Glutamatergic neuron (in vitro differentiated cells): Measurements from ENCODE around the gene FMOD. TPM values are rescaled to one million over a fixed set of nuclear protein-coding genes. Genes with fewer than 3 reads are reported as not detected.

Experiments
- DNase-seq: peaks from one replicate; pipeline ENCODE4 v3.0.0; 2022
- H3K27ac Mint-ChIP-seq: one replicate; pipeline ENCODE4 v1.8.0; 2020; ENCODE audit warnings: mild to moderate bottlenecking, mixed read lengths, inconsistent platforms; ENCODE audit not compliant: unreplicated experiment
- H3K27me3 Mint-ChIP-seq: one replicate; pipeline ENCODE4 v1.8.0; 2020; ENCODE audit warnings: mild to moderate bottlenecking, moderate library complexity, mixed read lengths, inconsistent platforms; ENCODE audit not compliant: unreplicated experiment
- H3K36me3 Mint-ChIP-seq: one replicate; pipeline ENCODE4 v1.8.0; 2020; ENCODE audit warnings: mild to moderate bottlenecking, mixed read lengths, inconsistent platforms; ENCODE audit not compliant: unreplicated experiment
- H3K4me1 Mint-ChIP-seq: one replicate; pipeline ENCODE4 v1.8.0; 2020; ENCODE audit warnings: mild to moderate bottlenecking, low read depth, mixed read lengths, inconsistent platforms; ENCODE audit not compliant: unreplicated experiment
- H3K4me3 Mint-ChIP-seq: one replicate; pipeline ENCODE4 v1.8.0; 2020; ENCODE audit warnings: mild to moderate bottlenecking, mixed read lengths, inconsistent platforms; ENCODE audit not compliant: unreplicated experiment
- H3K9me3 Mint-ChIP-seq: one replicate; pipeline ENCODE4 v1.8.0; 2020; ENCODE audit warnings: mild to moderate bottlenecking, moderate library complexity, mixed read lengths, inconsistent platforms; ENCODE audit not compliant: unreplicated experiment
- total RNA-seq: library from RNA; stranded (reverse); fragmentation: NEBNext Ultra II Directional; extraction: Animal tissue kit (Norgen Biotek cat#: 25700); gene quantifications from one replicate; pipeline ENCODE4 v1.2.1, GENCODE V29; 2021; ENCODE audit not compliant: unreplicated experiment
- TF ChIP-seq, protein P1 (sequence below): fragments of 200-600 bp; sonication (generic); IDR thresholded peaks from one replicate; pipeline ENCODE4 v1.5.0; 2021; ENCODE audit not compliant: partially characterized antibody, unreplicated experiment

The FMOD gene
- total RNA-seq, 1 donor from 2014 or later, result not detected

- Mint-ChIP-seq H3K4me1 (peaks cover 15% of the 10 kb centered on the region), H3K4me3 (no peak overlapping the region), H3K9me3 (peaks cover 2% of the 10 kb centered on the region), H3K27me3 (peaks cover 2% of the 10 kb centered on the region), H3K27ac (no peak overlapping the region), H3K36me3 (peaks cover 4% of the 10 kb centered on the region)
- DNase-seq, result no peak
- TF ChIP-seq, protein P1, sequence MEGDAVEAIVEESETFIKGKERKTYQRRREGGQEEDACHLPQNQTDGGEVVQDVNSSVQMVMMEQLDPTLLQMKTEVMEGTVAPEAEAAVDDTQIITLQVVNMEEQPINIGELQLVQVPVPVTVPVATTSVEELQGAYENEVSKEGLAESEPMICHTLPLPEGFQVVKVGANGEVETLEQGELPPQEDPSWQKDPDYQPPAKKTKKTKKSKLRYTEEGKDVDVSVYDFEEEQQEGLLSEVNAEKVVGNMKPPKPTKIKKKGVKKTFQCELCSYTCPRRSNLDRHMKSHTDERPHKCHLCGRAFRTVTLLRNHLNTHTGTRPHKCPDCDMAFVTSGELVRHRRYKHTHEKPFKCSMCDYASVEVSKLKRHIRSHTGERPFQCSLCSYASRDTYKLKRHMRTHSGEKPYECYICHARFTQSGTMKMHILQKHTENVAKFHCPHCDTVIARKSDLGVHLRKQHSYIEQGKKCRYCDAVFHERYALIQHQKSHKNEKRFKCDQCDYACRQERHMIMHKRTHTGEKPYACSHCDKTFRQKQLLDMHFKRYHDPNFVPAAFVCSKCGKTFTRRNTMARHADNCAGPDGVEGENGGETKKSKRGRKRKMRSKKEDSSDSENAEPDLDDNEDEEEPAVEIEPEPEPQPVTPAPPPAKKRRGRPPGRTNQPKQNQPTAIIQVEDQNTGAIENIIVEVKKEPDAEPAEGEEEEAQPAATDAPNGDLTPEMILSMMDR, result no peak
These were observed 6.8 kb downstream of the FMOD start for GRCh38 chr1:203343956-203344754.

DNA sequence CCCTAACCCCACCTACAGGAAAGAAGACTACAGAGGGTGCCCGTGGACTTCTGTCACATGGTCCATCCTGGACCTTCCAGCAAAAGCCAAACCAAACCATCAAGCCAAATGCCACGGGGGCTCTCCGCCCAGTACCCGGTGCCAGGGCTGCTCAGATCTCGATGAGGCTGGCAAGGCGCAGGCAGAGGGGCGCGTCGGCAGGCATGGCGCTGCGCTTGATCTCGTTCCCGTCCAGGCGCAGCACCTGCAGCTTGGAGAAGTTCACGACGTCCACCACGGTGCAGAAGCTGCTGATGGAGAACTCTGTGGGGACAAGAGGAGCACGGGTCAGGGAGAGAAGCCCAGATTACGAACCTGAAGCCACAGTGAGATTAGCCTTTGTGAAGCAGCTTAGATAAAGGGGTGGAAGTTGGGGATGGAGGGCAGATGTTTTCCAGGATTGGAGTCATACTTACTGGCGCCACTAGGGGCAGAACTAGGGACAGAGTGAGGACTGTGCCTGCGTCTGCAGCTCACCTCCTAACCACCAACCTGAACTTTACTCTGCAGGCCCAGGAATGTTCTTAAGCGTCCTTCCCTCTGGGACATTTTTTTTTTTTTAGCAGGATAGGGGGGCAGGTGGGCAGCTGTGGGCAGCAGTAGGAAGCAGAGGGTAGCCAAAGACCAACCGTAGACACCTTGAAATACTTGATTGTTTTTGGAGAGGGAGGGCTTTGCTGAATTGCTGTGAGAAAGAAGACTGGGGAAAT, 8.6 kb downstream of the FMOD start:
- TF ChIP-seq, protein P1, result peak; percentile 90
- H3K9me3 Mint-ChIP-seq, result no peaks in the 10 kb centered on the region
- no peaks in the 10 kb centered on the region for H3K36me3 Mint-ChIP-seq
- no peaks in the 10 kb centered on the region for H3K27me3 Mint-ChIP-seq
- no peak overlapping the region for H3K27ac Mint-ChIP-seq
- H3K4me3 Mint-ChIP-seq, result no peak overlapping the region
- DNase-seq, result peak; percentile 71
- peaks cover 22% of the 10 kb centered on the region for H3K4me1 Mint-ChIP-seq

GRCh38 chr1:203340112-203340790, 10.7 kb downstream of the FMOD start:
- peak; percentile 71 for DNase-seq
- H3K9me3 Mint-ChIP-seq, result no peaks in the 10 kb centered on the region
- H3K4me3 Mint-ChIP-seq, result no peak overlapping the region
- no peak overlapping the region for H3K27ac Mint-ChIP-seq
- TF ChIP-seq, protein P1, result peak; percentile 83
- H3K4me1 Mint-ChIP-seq, result peaks cover 30% of the 10 kb centered on the region
- no peaks in the 10 kb centered on the region for H3K36me3 Mint-ChIP-seq
- no peaks in the 10 kb centered on the region for H3K27me3 Mint-ChIP-seq

GRCh38 chr1:203338335-203339036, 12.4 kb downstream of the FMOD start:
- peak; percentile 62 for DNase-seq
- Mint-ChIP-seq H3K36me3 (no peaks in the 10 kb centered on the region), H3K4me1 (peaks cover 30% of the 10 kb centered on the region), H3K9me3 (no peaks in the 10 kb centered on the region), H3K27me3 (no peaks in the 10 kb centered on the region), H3K27ac (no peak overlapping the region), H3K4me3 (no peak overlapping the region)
- TF ChIP-seq, protein P1, result peak; percentile 85
